NB4 (cell line): ENCODE results near the gene ZNF397.

Experiments used
- CTCF ChIP-seq: IDR thresholded peaks from one replicate; pipeline ENCODE4 v1.5.1; 2012; ENCODE audit warnings: low read depth, low read length
- MAX ChIP-seq: IDR thresholded peaks from 2 replicates; pipeline ENCODE4 v1.6.1; 2011; ENCODE audit warnings: low read depth, low read length
- POLR2A ChIP-seq: IDR thresholded peaks from 2 replicates; pipeline ENCODE4 v1.6.1; 2011; ENCODE audit warnings: mild to moderate bottlenecking; ENCODE audit not compliant: insufficient read length; ENCODE audit errors: extremely low read depth

- TF ChIP-seq CTCF (no peak), POLR2A (no peak), MAX (no peak)
Observed at GRCh38 chr18:35242426-35242825, 1.6 kb downstream of the ZNF397 start.
